IMR-90 (cell line): ENCODE results near the gene DSTYK. TPM values are rescaled to one million over a fixed set of nuclear protein-coding genes. Genes with fewer than 3 reads are reported as not detected.

Experiments used
- ATAC-seq: fragments of 200-7000 bp; cut with Tn5 transposase; 2 replicates; pipeline ENCODE4 v1.9.1; 2020; ENCODE audit warnings: low read depth, mild to moderate bottlenecking, moderate library complexity
- BruUV-seq: library from RNA; stranded (reverse); fragments of 400-500 nt; replicated peaks from 2 replicates; lab custom pipeline; 2021; lab: Mats Ljungman, UMichigan
- CTCF ChIA-PET: fragments of 300-600 bp; formaldehyde crosslinking; extraction: SDS; loops from one replicate; lab custom pipeline; 2021; ENCODE audit warnings: antibody characterized with exemption; lab: Yijun Ruan, JAX
- POLR2A ChIA-PET: fragments of 300-600 bp; sonication (Branson Sonifier 250); formaldehyde crosslinking; loops from one replicate; lab custom pipeline; 2022; ENCODE audit warnings: antibody characterized with exemption; ENCODE audit not compliant: unreplicated experiment; lab: Charles Lee
- DNase-seq: peaks from one replicate; pipeline ENCODE4 v3.0.0; 2013
- H2AFZ ChIP-seq: replicated peaks from 2 replicates; pipeline ENCODE3; 2013; ENCODE audit warnings: low read length, mild to moderate bottlenecking; ENCODE audit not compliant: poor library complexity
- H2AK5ac ChIP-seq: 2 replicates; pipeline ENCODE4 v1.6.1; 2013; ENCODE audit warnings: low read depth, low read length, inconsistent platforms
- H2AK9ac ChIP-seq: replicated peaks from 2 replicates; pipeline ENCODE3; 2013; ENCODE audit warnings: mild to moderate bottlenecking, low read depth, low read length, moderate library complexity; ENCODE audit not compliant: poor library complexity
- H2BK120ac ChIP-seq: 2 replicates; pipeline ENCODE4 v1.6.1; 2013; ENCODE audit warnings: low read depth, low read length, inconsistent platforms
- H2BK15ac ChIP-seq: 3 replicates; pipeline ENCODE4 v1.6.1; 2013; ENCODE audit warnings: low read depth, low read length, inconsistent platforms
- H2BK20ac ChIP-seq: 2 replicates; pipeline ENCODE4 v1.6.1; 2013; ENCODE audit warnings: low read depth, mild to moderate bottlenecking, inconsistent platforms, low read length, moderate library complexity
- H2BK5ac ChIP-seq: 2 replicates; pipeline ENCODE4 v1.6.1; 2013; ENCODE audit warnings: mild to moderate bottlenecking, low read depth, low read length, inconsistent platforms; ENCODE audit not compliant: poor library complexity, severe bottlenecking
- H3K14ac ChIP-seq: replicated peaks from 2 replicates; pipeline ENCODE4 v1.6.1; 2013; ENCODE audit warnings: low read depth, low read length, inconsistent platforms
- H3K18ac ChIP-seq: 2 replicates; pipeline ENCODE4 v1.6.1; 2013; ENCODE audit warnings: low read depth, low read length, control low read depth
- H3K23ac ChIP-seq: 2 replicates; pipeline ENCODE4 v1.6.1; 2013; ENCODE audit warnings: low read depth, low read length, inconsistent platforms
- H3K27ac ChIP-seq: 2 replicates; pipeline ENCODE4 v1.5.1; 2013; ENCODE audit warnings: mild to moderate bottlenecking, control low read depth, low read length; ENCODE audit not compliant: insufficient read depth
- H3K27me3 ChIP-seq: 2 replicates; pipeline ENCODE4 v1.6.1; 2013; ENCODE audit warnings: low read length; ENCODE audit not compliant: control insufficient read depth, insufficient read depth
- H3K36me3 ChIP-seq: 2 replicates; pipeline ENCODE4 v1.6.1; 2013; ENCODE audit warnings: low read length, mixed read lengths; ENCODE audit not compliant: control insufficient read depth, insufficient read depth
- H3K4ac ChIP-seq: 2 replicates; pipeline ENCODE4 v1.6.1; 2013; ENCODE audit warnings: low read depth, low read length, inconsistent platforms
- H3K4me1 ChIP-seq: 2 replicates; pipeline ENCODE4 v1.6.1; 2013; ENCODE audit warnings: low read length, mixed read lengths; ENCODE audit not compliant: control insufficient read depth, insufficient read depth
- H3K4me2 ChIP-seq: 2 replicates; pipeline ENCODE4 v1.6.1; 2013; ENCODE audit warnings: low read depth, mild to moderate bottlenecking, control low read depth, low read length, moderate library complexity
- H3K4me3 ChIP-seq: 2 replicates; pipeline ENCODE4 v1.5.1; 2013; ENCODE audit warnings: low read depth, mild to moderate bottlenecking, control low read depth, low read length, moderate library complexity; ENCODE audit not compliant: insufficient read depth
- H3K56ac ChIP-seq: 2 replicates; pipeline ENCODE4 v1.6.1; 2013; ENCODE audit warnings: low read length, inconsistent platforms; ENCODE audit not compliant: insufficient read depth; ENCODE audit errors: extremely low read depth
- H3K79me1 ChIP-seq, 2 experiments: 2 replicates each; pipeline ENCODE4 v1.6.1; 2013; ENCODE audit warnings: low read length in 2 of 2, inconsistent platforms in 1 of 2, low read depth in 1 of 2
- H3K9ac ChIP-seq: 2 replicates; pipeline ENCODE4 v1.6.1; 2013; ENCODE audit warnings: low read depth, low read length, control low read depth
- H3K9me1 ChIP-seq: 2 replicates; pipeline ENCODE4 v1.6.1; 2013; ENCODE audit warnings: low read length, inconsistent platforms; ENCODE audit not compliant: insufficient read depth
- H3K9me3 ChIP-seq: 2 replicates; pipeline ENCODE4 v1.6.1; 2013; ENCODE audit warnings: low read length; ENCODE audit not compliant: control insufficient read depth, insufficient read depth
- H4K20me1 ChIP-seq: 2 replicates; pipeline ENCODE4 v1.6.1; 2013; ENCODE audit warnings: low read length, inconsistent platforms; ENCODE audit not compliant: insufficient read depth
- H4K5ac ChIP-seq: 2 replicates; pipeline ENCODE4 v1.6.1; 2013; ENCODE audit warnings: mild to moderate bottlenecking, low read depth, low read length, control low read depth
- H4K8ac ChIP-seq, 2 experiments: 2 replicates each; pipeline ENCODE4 v1.6.1; 2013; ENCODE audit warnings: low read depth in 2 of 2, low read length in 2 of 2, control low read depth in 1 of 2, inconsistent platforms in 1 of 2
- H4K91ac ChIP-seq: 2 replicates; pipeline ENCODE4 v1.6.1; 2013; ENCODE audit warnings: low read depth, low read length, inconsistent platforms; ENCODE audit not compliant: insufficient read depth
- BHLHE40 ChIP-seq: fragments of 150-350 bp; IDR thresholded peaks from 2 replicates; pipeline ENCODE4 v1.6.1; 2016; ENCODE audit warnings: mild to moderate bottlenecking, low read depth, low read length
- CHD1 ChIP-seq: IDR thresholded peaks from 2 replicates; pipeline ENCODE4 v1.6.1; 2012; ENCODE audit warnings: low read depth, low read length, improper control_type of control experiment
- CTCF ChIP-seq: conservative IDR thresholded peaks from 2 replicates; pipeline ENCODE4 v1.5.1; 2012; ENCODE audit warnings: mild to moderate bottlenecking, low read depth, low read length, improper control_type of control experiment
- MAFK ChIP-seq: IDR thresholded peaks from 2 replicates; pipeline ENCODE4 v1.6.1; 2012; ENCODE audit warnings: low read depth, low read length, improper control_type of control experiment
- MAZ ChIP-seq: IDR thresholded peaks from 2 replicates; pipeline ENCODE4 v1.6.1; 2012; ENCODE audit warnings: low read depth, mild to moderate bottlenecking, low read length, improper control_type of control experiment, moderate library complexity, borderline replicate concordance
- RAD21 ChIP-seq: IDR thresholded peaks from 2 replicates; pipeline ENCODE4 v1.6.1; 2012; ENCODE audit warnings: low read length, improper control_type of control experiment
- RCOR1 ChIP-seq: IDR thresholded peaks from 2 replicates; pipeline ENCODE4 v1.6.1; 2012; ENCODE audit warnings: mild to moderate bottlenecking, low read length, improper control_type of control experiment; ENCODE audit not compliant: insufficient replicate concordance
- RFX5 ChIP-seq: IDR thresholded peaks from 2 replicates; pipeline ENCODE4 v1.8.0; 2012; ENCODE audit warnings: low read depth, mild to moderate bottlenecking, low read length, moderate library complexity
- SMC3 ChIP-seq: fragments of 150-350 bp; IDR thresholded peaks from 2 replicates; pipeline ENCODE4 v1.6.1; 2016; ENCODE audit warnings: low read depth, mild to moderate bottlenecking, antibody characterized with exemption, low read length, moderate library complexity
- WGBS, 2 experiments: methylation state at CpG; one replicate each; pipeline versions ENCODE4 v1.1.5 to v1.1.7; 2013; ENCODE audit warnings: missing lambda C conversion rate in 2 of 2; ENCODE audit not compliant: insufficient read length in 1 of 2; ENCODE audit errors: extremely low coverage in 2 of 2; 5-methylcytosine and 5-hydroxymethylcytosine counted together
- dilution Hi-C: fragments of 300-500 bp; cut with HindIII; formaldehyde crosslinking; loops from one replicate; pipeline ENCODE4 v1.14.3; 2018; ENCODE audit warnings: low sequenced_read_pairs; ENCODE audit not compliant: unreplicated experiment
- in situ Hi-C: fragments of 300-500 bp; cut with MboI; formaldehyde crosslinking; loops from 3 replicates; pipeline ENCODE4 v1.14.3; 2019; ENCODE audit warnings: low sequenced_read_pairs, inconsistent platforms, mixed read lengths
- intact Hi-C: fragments of 100-400 bp; cut with micrococcal nuclease; formaldehyde crosslinking; loops from 2 replicates; pipeline ENCODE4 v1.10.0; 2022
- polyA plus RNA-seq, 3 experiments: library from polyadenylated mRNA; depleted of rRNA; stranded (reverse); fragments of >200 nt; gene quantifications; 2 replicates each; pipeline ENCODE4 v1.2.3, GENCODE V29; 2012; ENCODE audit warnings: low replicate concordance in 1 of 3
- total RNA-seq: library from RNA; depleted of rRNA; stranded (reverse); fragments of >200 nt; gene quantifications from 2 replicates; pipeline ENCODE4 v1.2.3, GENCODE V29; 2012
- TF ChIP-seq, protein P1 (sequence below): fragments of 150-350 bp; IDR thresholded peaks from 2 replicates; pipeline ENCODE4 v1.6.1; 2016; ENCODE audit warnings: low read depth, mild to moderate bottlenecking, low read length, moderate library complexity, borderline replicate concordance

Gene DSTYK
- total and polyA plus RNA-seq, 2 of the 4 experiments (the other 2 are of a cell fraction), result 8.0 to 18.3 TPM

DNA sequence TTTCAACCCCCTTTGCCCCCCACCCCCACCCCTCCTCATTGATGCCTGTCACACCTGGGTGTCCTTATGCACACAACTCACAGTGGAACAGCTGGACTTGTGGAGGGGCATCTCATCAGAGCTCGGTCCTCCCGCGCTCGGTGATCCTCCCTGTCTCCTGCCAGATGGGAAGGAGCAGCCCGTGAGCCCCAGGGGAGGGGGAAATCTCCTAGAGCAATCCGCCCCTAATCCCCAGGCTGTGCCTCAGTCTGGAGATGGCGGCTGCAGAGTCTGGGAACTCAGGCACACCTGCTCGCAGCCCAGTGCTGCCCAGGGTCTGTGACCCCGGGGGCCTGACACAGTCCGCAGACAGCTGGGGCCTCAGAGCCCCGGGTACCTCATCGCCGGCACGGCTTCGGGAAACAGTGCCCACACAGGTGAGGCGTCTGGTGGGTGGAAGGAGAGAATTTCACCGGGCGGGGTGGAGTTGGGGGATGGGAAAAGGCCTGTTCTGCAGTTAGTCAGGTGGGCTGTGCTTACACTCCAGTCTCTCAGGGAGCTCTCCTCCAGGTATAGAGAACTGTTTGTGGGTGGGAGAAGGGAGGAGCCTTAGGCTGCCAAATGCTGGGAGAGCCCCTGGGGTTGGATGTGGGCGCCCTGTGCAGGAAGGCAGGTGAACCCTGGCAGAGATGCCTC lies 45.6 kb upstream of the DSTYK start:
- no peak overlapping the region for H2AFZ ChIP-seq
- no peak overlapping the region for H3K9ac ChIP-seq
- ATAC-seq, result no peak
- no peak for DNase-seq
- peaks cover 0 to 12% of the 10 kb centered on the region in 2 experiments; a peak in 2 of 4 replicates for H3K79me1 ChIP-seq
- CTCF ChIA-PET, result interaction anchor here (0.6 to 2.8 kb wide), 16 partner anchors 9 to 450 kb away, joined by 3 to 29 read pairs (median 6); no protein-coding TSS in a partner anchor
- H3K4me2 ChIP-seq, result no peak overlapping the region
- POLR2A ChIA-PET, result interaction anchor here (0.5 kb wide), 1 partner anchor 86 kb away, joined by 7 read pairs; no protein-coding TSS in a partner anchor
- H4K91ac ChIP-seq, result no peak overlapping the region
- H3K23ac ChIP-seq, result no peak overlapping the region
- no peak overlapping the region for H3K56ac ChIP-seq
- no peak overlapping the region for H4K8ac ChIP-seq
- intact Hi-C loops, result loop anchor here (1.0 to 2.0 kb wide), 7 partner anchors 28 to 450 kb away; partner anchors contain the start of gene RBBP5
- peak overlapping the region; percentile 43; the same call in 1 of the 2 replicates for H2AK5ac ChIP-seq
- H3K9me1 ChIP-seq, result peaks cover 20% of the 10 kb centered on the region
- no peak for TF ChIP-seq CTCF
- TF ChIP-seq CHD1, result no peak
- no peak for TF ChIP-seq MAZ
- TF ChIP-seq RFX5, result no peak
- TF ChIP-seq SMC3, result no peak
- TF ChIP-seq, protein P1, sequence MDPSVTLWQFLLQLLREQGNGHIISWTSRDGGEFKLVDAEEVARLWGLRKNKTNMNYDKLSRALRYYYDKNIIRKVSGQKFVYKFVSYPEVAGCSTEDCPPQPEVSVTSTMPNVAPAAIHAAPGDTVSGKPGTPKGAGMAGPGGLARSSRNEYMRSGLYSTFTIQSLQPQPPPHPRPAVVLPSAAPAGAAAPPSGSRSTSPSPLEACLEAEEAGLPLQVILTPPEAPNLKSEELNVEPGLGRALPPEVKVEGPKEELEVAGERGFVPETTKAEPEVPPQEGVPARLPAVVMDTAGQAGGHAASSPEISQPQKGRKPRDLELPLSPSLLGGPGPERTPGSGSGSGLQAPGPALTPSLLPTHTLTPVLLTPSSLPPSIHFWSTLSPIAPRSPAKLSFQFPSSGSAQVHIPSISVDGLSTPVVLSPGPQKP, result no peak
- no peak for TF ChIP-seq RAD21
- TF ChIP-seq RCOR1, result no peak
- no peak for TF ChIP-seq BHLHE40
- no peak for TF ChIP-seq MAFK
- H2BK15ac ChIP-seq, result no peak overlapping the region
- peak overlapping the region; percentile 67 for H2AK9ac ChIP-seq
- H3K14ac ChIP-seq, result no peak overlapping the region
- in situ Hi-C loops, result loop anchor here (5.0 to 25.0 kb wide), 2 partner anchors 280 to 445 kb away; no protein-coding TSS in a partner anchor
- H2BK120ac ChIP-seq, result no peak overlapping the region
- H3K36me3 ChIP-seq, result no peaks in the 10 kb centered on the region
- no peaks in the 10 kb centered on the region for H3K27me3 ChIP-seq
- H3K4me1 ChIP-seq, result peaks cover 15% of the 10 kb centered on the region
- no peak overlapping the region for H2BK5ac ChIP-seq
- H3K9me3 ChIP-seq, result no peaks in the 10 kb centered on the region
- H3K27ac ChIP-seq, result no peak overlapping the region
- H3K18ac ChIP-seq, result no peak overlapping the region
- no TSS peak for BruUV-seq
- no peaks in the 10 kb centered on the region for H4K20me1 ChIP-seq
- H3K4me3 ChIP-seq, result no peak overlapping the region
- H2BK20ac ChIP-seq, result no peak overlapping the region
- H3K4ac ChIP-seq, result no peak overlapping the region
- dilution Hi-C loops, result no loop called here
- no peak overlapping the region for H4K5ac ChIP-seq
- WGBS, 2 experiments, result 86% methylated on average over 6 of the region's 19 CpGs; no CpG with 5 or more reads in 1 of the 2 experiments
